DMS114 treated with DMSO at 0.1 percent for 48 hours (cell line): ENCODE data around the gene RSL1D1.
A peak's percentile ranks its signal among the peaks of the same experiment; 100 is the strongest.
"Not testable (repeated sequence)": the region's sequence is repeated elsewhere in the genome, so short reads cannot be mapped to it uniquely, and the experiment has no call there.

ENCODE experiments used
- DNase-seq: peaks from one replicate; lab custom pipeline; 2025; ENCODE audit not compliant: unreplicated experiment; lab: John Stamatoyannopoulos, UW

Gene RSL1D1

GRCh38 chr16:11799509-11800381 is 51.6 kb downstream of the RSL1D1 start:
- DNase-seq, result no peak

GRCh38 chr16:11799017-11799381 is 52.3 kb downstream of the RSL1D1 start:
- DNase-seq, result no peak

GRCh38 chr16:11797957-11798299 is 53.4 kb downstream of the RSL1D1 start:
- DNase-seq, result no peak

DNA sequence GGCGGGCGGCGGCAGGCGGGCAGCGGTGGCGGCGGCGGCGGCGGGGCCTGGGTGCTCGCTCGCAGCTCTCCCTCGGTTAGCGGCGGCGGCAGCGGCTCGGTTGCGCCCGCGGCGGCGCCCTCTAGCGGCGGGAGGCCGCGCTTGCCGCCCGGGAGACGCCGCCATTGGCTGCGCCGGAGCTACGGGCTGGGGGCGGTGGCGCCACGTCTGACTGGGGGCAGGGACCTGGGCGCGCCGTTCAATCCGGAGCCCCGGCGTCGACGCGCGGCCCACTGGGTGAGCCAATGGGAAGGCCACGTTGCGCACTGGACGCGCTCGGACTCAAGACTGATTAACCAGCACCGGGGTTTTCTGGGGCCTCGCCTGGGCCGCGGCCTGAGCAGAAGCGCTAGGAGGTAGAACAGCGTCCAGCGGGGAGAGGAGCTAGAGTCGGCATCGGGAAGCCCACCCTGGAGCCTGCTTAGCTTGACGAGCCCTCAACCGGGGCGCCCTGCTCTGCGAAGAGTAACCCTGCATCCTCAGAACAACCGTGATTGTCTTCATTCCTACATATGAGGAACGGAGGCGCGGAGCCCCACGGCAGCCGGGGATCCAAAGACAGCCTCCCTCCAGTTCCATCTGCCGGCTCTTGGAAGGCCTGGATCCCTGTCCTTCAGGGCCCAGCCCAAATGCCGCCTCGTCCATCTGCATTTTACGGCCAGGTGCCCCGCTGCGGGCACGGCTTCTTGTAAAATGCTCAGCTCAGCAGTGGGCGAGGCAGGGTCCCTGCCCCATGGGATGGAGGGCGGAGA is 54.0 kb downstream of the RSL1D1 start, which contains the start of gene ZC3H7A:
Gene ZC3H7A (minus strand): TSS at position 93 of the 791 bp plus-strand sequence. CDS start 14,904 bp downstream, outside the sequence.
- peak; percentile 90 for DNase-seq

GRCh38 chr16:11796227-11797165 is 54.8 kb downstream of the RSL1D1 start:
- DNase-seq, result no peak

DNA sequence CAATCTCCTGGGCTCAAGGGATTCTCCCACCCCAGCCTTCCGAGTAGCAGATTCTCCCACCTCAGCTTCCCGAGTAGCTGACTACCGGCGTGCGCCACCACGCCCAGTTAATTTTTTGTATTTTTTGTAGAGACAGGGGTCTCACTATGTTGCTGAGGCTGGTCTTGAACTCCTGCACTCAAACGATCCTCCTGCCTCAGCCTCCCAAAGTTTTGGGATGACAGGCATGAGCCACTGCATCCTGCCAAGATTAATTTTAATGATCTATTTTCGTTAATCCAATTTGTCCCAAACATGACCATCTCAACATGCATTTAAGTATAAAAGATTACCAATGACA is 55.5 kb downstream of the RSL1D1 start:
- no peak for DNase-seq

- no peak for DNase-seq
Observed at GRCh38 chr16:11794996-11795886, 56.1 kb downstream of the RSL1D1 start.

DNA sequence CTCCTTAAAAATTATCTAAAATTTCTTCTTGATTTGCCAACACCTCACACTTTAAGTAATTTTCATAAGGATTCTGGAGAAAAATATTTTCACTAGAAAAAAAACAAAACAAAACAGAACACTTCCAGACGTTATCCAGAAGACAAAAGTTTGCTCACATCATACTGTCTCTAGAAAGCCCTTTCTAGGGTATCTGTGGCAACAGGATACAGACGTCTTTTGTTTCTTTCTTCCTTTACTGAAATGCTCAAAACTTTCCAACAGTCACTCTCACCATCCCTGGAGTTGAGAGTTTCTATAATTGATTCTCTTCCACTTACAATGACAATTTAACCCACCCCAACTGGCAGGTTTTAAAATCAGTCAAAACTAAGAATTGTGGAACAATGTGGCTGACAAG is 56.9 kb downstream of the RSL1D1 start:
- DNase-seq, result no peak

DNA sequence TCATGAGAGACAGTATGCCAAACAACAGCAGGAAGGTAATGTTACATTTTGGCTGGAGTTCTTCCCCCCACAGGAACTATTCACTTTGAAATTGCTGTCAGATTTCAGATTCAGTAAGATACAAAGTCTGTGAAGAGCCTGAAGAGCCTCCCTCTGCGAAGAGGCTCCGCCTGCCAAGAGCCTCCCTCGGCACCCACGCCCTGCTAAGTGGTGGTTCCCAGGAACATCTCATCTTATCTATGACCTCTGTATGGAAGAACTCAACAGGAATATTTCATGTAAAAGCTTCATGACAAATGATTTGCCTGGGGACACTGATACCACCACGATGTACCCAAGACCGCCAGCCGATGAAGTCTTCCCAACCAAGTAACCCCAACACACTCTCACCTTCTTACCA is 57.5 kb downstream of the RSL1D1 start:
- no peak for DNase-seq

DNA sequence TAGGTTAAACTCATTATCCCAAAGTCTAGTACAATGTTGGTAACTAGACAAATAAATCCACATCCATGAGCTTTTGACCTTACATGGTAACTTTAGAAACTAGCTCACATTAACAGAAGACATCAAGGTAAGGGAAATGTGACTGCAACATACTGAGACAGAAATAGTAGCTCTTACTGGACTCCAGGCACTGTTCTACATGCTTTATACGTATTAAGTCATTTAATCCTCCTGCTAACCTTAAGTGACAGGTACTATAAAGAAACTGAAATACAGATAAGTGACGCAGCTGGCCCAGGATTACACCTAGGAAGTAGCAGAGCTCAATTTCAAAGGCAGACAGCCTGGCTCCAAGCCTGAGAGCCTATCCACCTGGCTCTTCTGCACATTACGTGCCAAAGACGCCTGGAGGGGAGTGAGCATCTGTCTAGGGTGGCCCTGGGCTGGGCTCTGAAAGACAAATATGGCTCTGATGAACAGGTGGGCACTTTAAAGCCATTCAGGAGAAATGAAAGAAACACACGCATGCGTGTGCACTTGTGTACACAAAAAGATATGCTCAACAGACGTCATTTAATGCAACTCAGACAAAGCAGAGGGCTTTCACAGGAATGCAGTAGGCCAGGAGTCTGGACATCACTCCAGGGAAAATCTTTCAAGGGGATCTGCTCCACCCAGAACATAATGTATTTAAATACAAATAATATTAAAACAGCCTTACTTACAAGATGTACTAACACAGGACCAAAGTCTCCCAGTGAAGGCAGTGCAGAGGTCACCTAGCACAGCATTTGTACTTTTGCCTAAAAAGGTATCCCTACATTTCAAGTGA is 58.7 kb downstream of the RSL1D1 start:
- DNase-seq, result no peak

GRCh38 chr16:11791144-11791828 is 60.1 kb downstream of the RSL1D1 start:
- DNase-seq, result no peak

DNA sequence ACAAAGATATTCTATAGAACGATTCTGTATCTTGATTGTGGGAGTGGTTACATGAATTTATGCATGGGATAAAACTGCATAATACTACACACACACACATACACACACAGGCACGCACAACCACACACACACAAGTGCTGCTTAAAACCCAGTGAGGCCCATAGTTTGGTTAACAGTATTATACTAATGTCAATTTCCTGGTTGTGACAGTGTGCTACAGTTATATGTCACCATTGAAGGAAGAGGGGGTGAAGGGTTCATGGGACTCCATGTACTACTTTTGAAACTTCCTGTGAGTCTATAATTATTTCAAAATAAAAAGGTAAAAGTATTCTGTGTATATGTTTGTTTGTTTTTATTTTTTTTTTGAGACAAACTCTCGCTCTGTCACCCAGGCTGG is 62.4 kb downstream of the RSL1D1 start:
- DNase-seq, result no peak

DNA sequence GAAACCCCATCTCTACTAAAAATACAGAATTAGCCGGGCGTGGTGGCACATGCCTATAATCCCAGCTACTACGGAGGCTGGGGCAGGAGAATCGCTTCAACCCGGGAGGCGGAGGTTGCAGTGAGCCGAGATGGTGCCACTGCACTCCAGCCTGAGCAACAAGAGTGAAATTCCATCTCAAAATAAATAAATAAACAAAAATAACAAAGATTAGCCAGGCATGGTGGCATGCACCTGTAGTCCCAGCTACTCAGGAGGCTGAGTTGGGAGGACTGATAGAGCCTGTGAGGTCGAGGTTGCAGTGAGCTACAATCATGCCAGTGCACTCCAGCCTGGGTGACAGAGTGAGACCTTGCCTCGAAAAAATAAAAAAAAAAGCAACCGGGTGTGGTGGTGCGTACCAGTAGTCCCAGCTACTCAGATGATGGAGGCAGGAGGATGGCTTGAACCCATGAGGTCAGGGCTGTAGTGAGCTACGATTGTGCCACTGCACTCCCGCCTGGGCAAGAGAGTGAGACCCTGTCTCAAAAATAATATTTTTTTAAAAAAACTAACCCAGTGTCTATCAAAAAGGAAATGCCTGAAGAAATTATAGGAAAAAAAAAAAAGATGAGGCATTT is 66.3 kb downstream of the RSL1D1 start:
- not testable (repeated sequence) for DNase-seq

DNA sequence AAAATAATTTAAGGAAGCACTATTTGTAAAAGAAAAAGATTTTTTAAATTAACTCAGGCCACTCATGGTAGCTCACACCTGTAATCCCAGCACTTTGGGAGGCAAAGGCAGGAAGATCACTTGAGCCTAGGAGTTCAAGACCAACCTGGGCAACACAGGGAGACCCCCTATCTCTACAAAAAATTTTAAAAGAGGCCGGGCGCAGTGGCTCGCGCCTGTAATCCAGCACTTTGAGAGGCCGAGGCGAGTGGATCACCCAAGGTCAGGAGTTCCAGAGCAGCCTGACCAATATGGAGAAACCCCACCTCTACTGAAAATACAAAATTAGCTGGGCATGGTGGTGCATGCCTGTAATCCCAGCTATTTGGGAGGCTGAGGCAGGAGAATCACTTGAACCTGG is 67.0 kb downstream of the RSL1D1 start:
- DNase-seq, result not testable (repeated sequence)

DNA sequence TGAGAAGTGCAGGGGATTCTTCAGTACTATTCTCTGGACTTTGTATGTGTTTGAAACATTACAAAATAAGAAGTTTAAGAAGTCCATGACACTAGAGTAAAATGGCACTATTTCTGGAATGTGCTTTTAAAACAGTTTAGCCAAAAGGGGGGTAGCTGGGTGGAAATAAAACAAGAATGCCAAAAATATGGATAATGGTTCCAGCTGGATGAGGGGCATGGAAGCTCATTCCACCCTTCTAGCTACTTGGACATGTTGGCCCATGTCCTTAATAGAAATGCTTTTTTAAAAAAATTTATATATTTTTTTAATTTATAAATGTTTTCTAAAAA is 67.3 kb downstream of the RSL1D1 start:
- no peak for DNase-seq
